ENCODE measurements around the gene PIK3R1.

The PIK3R1 gene

GRCh38 chr5:68317646-68318045 lies 102.1 kb downstream of the PIK3R1 start:
- in situ Hi-C loops (cut with HindIII; ENCODE audit: low sequenced_read_pairs): no loop called here
- DNase-seq (ENCODE audit: low read depth, low spot score): no peak
- H3K4me3 ChIP-seq (ENCODE audit: low read depth, low read length): no peak overlapping the region
- TF ChIP-seq, protein P1, sequence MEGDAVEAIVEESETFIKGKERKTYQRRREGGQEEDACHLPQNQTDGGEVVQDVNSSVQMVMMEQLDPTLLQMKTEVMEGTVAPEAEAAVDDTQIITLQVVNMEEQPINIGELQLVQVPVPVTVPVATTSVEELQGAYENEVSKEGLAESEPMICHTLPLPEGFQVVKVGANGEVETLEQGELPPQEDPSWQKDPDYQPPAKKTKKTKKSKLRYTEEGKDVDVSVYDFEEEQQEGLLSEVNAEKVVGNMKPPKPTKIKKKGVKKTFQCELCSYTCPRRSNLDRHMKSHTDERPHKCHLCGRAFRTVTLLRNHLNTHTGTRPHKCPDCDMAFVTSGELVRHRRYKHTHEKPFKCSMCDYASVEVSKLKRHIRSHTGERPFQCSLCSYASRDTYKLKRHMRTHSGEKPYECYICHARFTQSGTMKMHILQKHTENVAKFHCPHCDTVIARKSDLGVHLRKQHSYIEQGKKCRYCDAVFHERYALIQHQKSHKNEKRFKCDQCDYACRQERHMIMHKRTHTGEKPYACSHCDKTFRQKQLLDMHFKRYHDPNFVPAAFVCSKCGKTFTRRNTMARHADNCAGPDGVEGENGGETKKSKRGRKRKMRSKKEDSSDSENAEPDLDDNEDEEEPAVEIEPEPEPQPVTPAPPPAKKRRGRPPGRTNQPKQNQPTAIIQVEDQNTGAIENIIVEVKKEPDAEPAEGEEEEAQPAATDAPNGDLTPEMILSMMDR (IDR thresholded peaks at IDR 0.05; ENCODE audit: low read depth, low read length): no peak

GRCh38 chr5:68318955-68319705 lies 103.6 kb downstream of the PIK3R1 start:
- H3K4me3 ChIP-seq (ENCODE audit: low read depth, low read length): no peak overlapping the region
- in situ Hi-C loops (cut with HindIII; ENCODE audit: low sequenced_read_pairs): no loop called here
- DNase-seq (ENCODE audit: low read depth, low spot score): peak; percentile 66
- TF ChIP-seq, protein P1 (IDR thresholded peaks at IDR 0.05; ENCODE audit: low read depth, low read length): no peak

GRCh38 chr5:68319706-68320412 lies 104.3 kb downstream of the PIK3R1 start:
- no peak for DNase-seq (ENCODE audit: low read depth, low spot score)
- H3K4me3 ChIP-seq (ENCODE audit: low read depth, low read length): no peak overlapping the region

GRCh38 chr5:68320413-68320986 lies 104.9 kb downstream of the PIK3R1 start:
- TF ChIP-seq, protein P1 (IDR thresholded peaks at IDR 0.05; ENCODE audit: low read depth, low read length): no peak
- no peak for DNase-seq (ENCODE audit: low read depth, low spot score)
- H3K4me3 ChIP-seq (ENCODE audit: low read depth, low read length): no peak overlapping the region
- in situ Hi-C loops (cut with HindIII; ENCODE audit: low sequenced_read_pairs): no loop called here

More at GRCh38 chr5:68319706-68320412, 104.3 kb downstream of the PIK3R1 start:
- TF ChIP-seq, protein P1 (IDR thresholded peaks at IDR 0.05; ENCODE audit: low read depth, low read length): no peak
- in situ Hi-C loops (cut with HindIII; ENCODE audit: low sequenced_read_pairs): no loop called here

DNA sequence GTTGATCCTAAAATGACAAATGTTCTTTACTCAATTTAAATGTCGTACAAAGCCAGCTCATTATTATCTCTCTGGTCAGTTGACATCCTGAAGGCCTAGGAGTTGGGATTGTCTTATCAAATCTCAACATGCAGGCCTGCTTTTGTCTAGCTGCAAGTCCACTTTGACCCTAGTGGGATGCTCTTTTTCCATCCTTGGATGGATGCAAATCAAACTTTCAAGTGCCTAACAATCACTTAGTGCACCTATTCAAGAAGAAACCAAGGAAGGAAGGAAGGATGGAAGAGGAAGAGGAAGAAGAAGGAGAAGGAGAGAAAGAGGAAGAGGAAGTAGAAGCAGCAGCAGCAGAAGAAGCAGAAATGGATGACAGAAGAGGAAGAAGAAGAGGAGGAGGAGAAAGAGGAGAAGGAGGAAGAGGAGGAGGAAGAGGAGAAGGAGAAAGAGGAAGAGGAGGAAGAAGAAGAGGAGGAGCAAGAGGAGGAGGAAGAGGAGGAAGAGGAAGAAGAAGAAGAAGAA lies 109.6 kb downstream of the PIK3R1 start:
- no peak overlapping the region for H3K4me3 ChIP-seq (ENCODE audit: low read depth, low read length)
- TF ChIP-seq, protein P1 (IDR thresholded peaks at IDR 0.05; ENCODE audit: low read depth, low read length): no peak
- in situ Hi-C loops (cut with HindIII; ENCODE audit: low sequenced_read_pairs): no loop called here
- no peak for DNase-seq (ENCODE audit: low read depth, low spot score)

- TF ChIP-seq, protein P1 (IDR thresholded peaks at IDR 0.05; ENCODE audit: low read depth, low read length): no peak
- H3K4me3 ChIP-seq (ENCODE audit: low read depth, low read length): no peak overlapping the region
- DNase-seq (ENCODE audit: low read depth, low spot score): no peak
- in situ Hi-C loops (cut with HindIII; ENCODE audit: low sequenced_read_pairs): no loop called here
These were observed 114.1 kb downstream of the PIK3R1 start for GRCh38 chr5:68329554-68330255.
